ENCODE results near the gene HOXC5. TPM values are rescaled to one million over a fixed set of nuclear protein-coding genes. Genes with fewer than 3 reads are reported as not detected.

The HOXC5 gene
- total RNA-seq, 1 experiment from 2014 or later, result 1.1 TPM

- no TSS peak for BruUV-seq (replicated peaks)
- Histone ChIP-seq H3K36me3 (ENCODE audit: control insufficient read depth in 1 of 2, insufficient read depth in 2 of 2, low read length in 2 of 2) (no peaks in the 10 kb centered on the region), H3K79me2 (ENCODE audit: insufficient read depth, low read length) (no peaks in the 10 kb centered on the region), H3K27me3 (ENCODE audit: insufficient read depth, low read length) (no peaks in the 10 kb centered on the region), H3K4me3 (replicated peaks in 1 of 2; ENCODE audit: low read depth in 1 of 2, low read length in 2 of 2) (no peak overlapping the region), H3K9me3 (ENCODE audit: control insufficient read depth in 1 of 2, insufficient read depth in 1 of 2, low read depth in 1 of 2, low read length in 2 of 2) (no peaks in the 10 kb centered on the region), H3K4me2 (ENCODE audit: low read length) (no peak overlapping the region), H3K27ac (ENCODE audit: low read depth, low read length) (no peak overlapping the region), H4K20me1 (ENCODE audit: insufficient read depth) (no peaks in the 10 kb centered on the region), H2AFZ (ENCODE audit: low read depth, low read length, poor library complexity, severe bottlenecking) (no peak overlapping the region), H3K4me1 (ENCODE audit: control insufficient read depth in 1 of 2, insufficient read depth in 2 of 2, low read length in 2 of 2) (no peaks in the 10 kb centered on the region), H3K9me2 (ENCODE audit: insufficient read depth) (no peaks in the 10 kb centered on the region), H3K9ac (ENCODE audit: low read length) (no peak overlapping the region)
- intact Hi-C loops (cut with micrococcal nuclease), result no loop called here
- ChIA-PET POLR2A (no interaction called here), CTCF (no interaction called here), RAD21 (ENCODE audit: low non-redundant PET in 1 of 2, low total read pairs in 2 of 2, uncharacterized antibody in 2 of 2, unreplicated experiment in 2 of 2) (no interaction called here)
- TF ChIP-seq EZH2 (IDR thresholded peaks at IDR 0.05) (no peak), CEBPB (IDR thresholded peaks at IDR 0.05; ENCODE audit: low read depth) (no peak), SP1 (IDR thresholded peaks at IDR 0.05; ENCODE audit: low read depth) (no peak), EZH2phosphoT487 (IDR thresholded peaks at IDR 0.05; ENCODE audit: borderline replicate concordance) (no peak), EGR1 (IDR thresholded peaks at IDR 0.05; ENCODE audit: low read depth) (no peak), MAX (IDR thresholded peaks at IDR 0.05) (no peak), JUND (IDR thresholded peaks at IDR 0.05) (no peak), RAD21 (IDR thresholded peaks at IDR 0.05; ENCODE audit: low read depth) (no peak), POLR2A (IDR thresholded peaks at IDR 0.05; ENCODE audit: borderline replicate concordance, extremely low read depth, insufficient read depth, insufficient read length) (no peak), REST (IDR thresholded peaks at IDR 0.05; ENCODE audit: low read depth) (no peak)
- DNase-seq (ENCODE audit: low read depth, low spot score) (no peak), ATAC-seq (no peak)
These were observed 41.5 kb downstream of the HOXC5 start for GRCh38 chr12:54074308-54074707.

Measured in HCT116 (cell line).